Trophoblast cell (in vitro differentiated cells and primary cell): ENCODE results near the gene KCNMA1.
A peak's percentile ranks its signal among the peaks of the same experiment; 100 is the strongest.

Source experiments
- DNase-seq, 2 donors: peaks; one replicate each; pipeline ENCODE4 v3.0.0-alpha.2; 2016
- H2AFZ ChIP-seq: 2 replicates; pipeline ENCODE4 v1.6.1; 2013; ENCODE audit warnings: low read length, moderate library complexity, mild to moderate bottlenecking; ENCODE audit not compliant: insufficient read depth, poor library complexity
- H2AK5ac ChIP-seq: 2 replicates; pipeline ENCODE4 v1.6.1; 2013; ENCODE audit warnings: mild to moderate bottlenecking, low read length
- H2BK120ac ChIP-seq: 2 replicates; pipeline ENCODE4 v1.6.1; 2013; ENCODE audit warnings: low read length, mild to moderate bottlenecking, moderate library complexity; ENCODE audit not compliant: insufficient read depth, poor library complexity
- H2BK12ac ChIP-seq: 2 replicates; pipeline ENCODE4 v1.6.1; 2013; ENCODE audit warnings: mild to moderate bottlenecking, low read length, moderate library complexity
- H2BK5ac ChIP-seq: 2 replicates; pipeline ENCODE4 v1.6.1; 2013; ENCODE audit warnings: low read length, low read depth, moderate library complexity, mild to moderate bottlenecking; ENCODE audit not compliant: poor library complexity
- H3K14ac ChIP-seq: 2 replicates; pipeline ENCODE4 v1.6.1; 2013; ENCODE audit warnings: mild to moderate bottlenecking, low read length
- H3K18ac ChIP-seq: 2 replicates; pipeline ENCODE4 v1.6.1; 2013; ENCODE audit warnings: mild to moderate bottlenecking, low read length
- H3K23ac ChIP-seq: 2 replicates; pipeline ENCODE4 v1.6.1; 2013; ENCODE audit warnings: low read length
- H3K27ac ChIP-seq: 2 replicates; pipeline ENCODE4 v1.5.1; 2013; ENCODE audit warnings: low read depth, mild to moderate bottlenecking, inconsistent platforms, low read length, moderate library complexity
- H3K27me3 ChIP-seq: 2 replicates; pipeline ENCODE4 v1.6.1; 2013; ENCODE audit warnings: inconsistent platforms, mild to moderate bottlenecking, low read length, moderate library complexity; ENCODE audit not compliant: insufficient read depth
- H3K36me3 ChIP-seq, 2 experiments: 1 replicate in 1 of 2; 2 replicates in 1 of 2; pipeline ENCODE4 v1.6.1; 2013; ENCODE audit warnings: low read length in 2 of 2, mild to moderate bottlenecking in 2 of 2, moderate library complexity in 1 of 2; ENCODE audit not compliant: insufficient read depth in 2 of 2, control insufficient read depth in 1 of 2
- H3K4ac ChIP-seq: 2 replicates; pipeline ENCODE4 v1.6.1; 2013; ENCODE audit warnings: low read depth, mild to moderate bottlenecking, low read length, moderate library complexity
- H3K4me1 ChIP-seq, 2 experiments: 1 replicate in 1 of 2; 2 replicates in 1 of 2; pipeline ENCODE4 v1.6.1; 2013; ENCODE audit warnings: low read length in 2 of 2, mild to moderate bottlenecking in 2 of 2, moderate library complexity in 1 of 2; ENCODE audit not compliant: insufficient read depth in 2 of 2, control insufficient read depth in 1 of 2
- H3K4me2 ChIP-seq: 2 replicates; pipeline ENCODE4 v1.6.1; 2013; ENCODE audit warnings: inconsistent platforms, mild to moderate bottlenecking, low read length, moderate library complexity
- H3K4me3 ChIP-seq: 2 replicates; pipeline ENCODE4 v1.5.1; 2013; ENCODE audit warnings: mild to moderate bottlenecking, low read depth, low read length, inconsistent platforms
- H3K79me1 ChIP-seq: one replicate; pipeline ENCODE4 v1.6.1; 2013; ENCODE audit warnings: low read length
- H3K79me2 ChIP-seq: 2 replicates; pipeline ENCODE4 v1.6.1; 2013; ENCODE audit warnings: low read length, mild to moderate bottlenecking; ENCODE audit not compliant: control insufficient read depth, insufficient read depth, poor library complexity
- H3K9ac ChIP-seq: 2 replicates; pipeline ENCODE4 v1.6.1; 2013; ENCODE audit warnings: mild to moderate bottlenecking, low read length
- H3K9me3 ChIP-seq: 2 replicates; pipeline ENCODE4 v1.6.1; 2013; ENCODE audit warnings: low read depth, mild to moderate bottlenecking, control low read depth, inconsistent platforms, low read length; ENCODE audit not compliant: insufficient read depth
- H4K12ac ChIP-seq: 2 replicates; pipeline ENCODE4 v1.6.1; 2013; ENCODE audit warnings: low read depth, mild to moderate bottlenecking, low read length, moderate library complexity
- H4K8ac ChIP-seq: 2 replicates; pipeline ENCODE4 v1.6.1; 2013; ENCODE audit warnings: low read depth, mild to moderate bottlenecking, low read length, moderate library complexity
- H4K91ac ChIP-seq: one replicate; pipeline ENCODE4 v1.6.1; 2013; ENCODE audit warnings: low read depth, mild to moderate bottlenecking, low read length, moderate library complexity
- WGBS: extraction: QIAGEN DNeasy Blood & Tissue Kit; methylation state at CpG from one replicate; pipeline ENCODE4 v1.1.7; 2013; ENCODE audit warnings: missing lambda C conversion rate; ENCODE audit not compliant: insufficient read length, insufficient coverage; ENCODE audit errors: extremely low coverage; 5-methylcytosine and 5-hydroxymethylcytosine counted together

The KCNMA1 gene

GRCh38 chr10:77457266-77457665 lies 180.3 kb downstream of the KCNMA1 start:
- peak overlapping the region; percentile 22 for H2BK5ac ChIP-seq
- H3K4ac ChIP-seq = no peak overlapping the region
- H3K18ac ChIP-seq = no peak overlapping the region
- H2AK5ac ChIP-seq = no peak overlapping the region
- H3K4me2 ChIP-seq = no peak overlapping the region
- H3K14ac ChIP-seq = peak overlapping the region; percentile 7
- peaks cover 40% of the 10 kb centered on the region for H3K79me1 ChIP-seq
- DNase-seq = no peak
- H4K91ac ChIP-seq = peak overlapping the region; percentile 57
- peaks cover 0 to 3% of the 10 kb centered on the region in 2 experiments for H3K36me3 ChIP-seq
- no peak overlapping the region for H3K27ac ChIP-seq
- H4K8ac ChIP-seq = peak overlapping the region; percentile 11
- H2AFZ ChIP-seq = no peak overlapping the region
- H3K4me1 ChIP-seq = peaks cover 37 to 53% of the 10 kb centered on the region in 2 experiments
- WGBS = no CpG with 5 or more reads among the region's 1 CpG
- peaks cover 2% of the 10 kb centered on the region for H3K79me2 ChIP-seq
- no peaks in the 10 kb centered on the region for H3K27me3 ChIP-seq
- peak overlapping the region; percentile 36 for H2BK120ac ChIP-seq
- H3K4me3 ChIP-seq = no peak overlapping the region
- H3K23ac ChIP-seq = no peak overlapping the region
- no peaks in the 10 kb centered on the region for H3K9me3 ChIP-seq
- no peak overlapping the region for H4K12ac ChIP-seq
- no peak overlapping the region for H3K9ac ChIP-seq
- H2BK12ac ChIP-seq = peak overlapping the region; percentile 55

- H3K27me3 ChIP-seq = no peaks in the 10 kb centered on the region
- WGBS = no CpG with 5 or more reads among the region's 5 CpGs
- H3K27ac ChIP-seq = no peak overlapping the region
Observed at GRCh38 chr10:77456414-77456813, 181.2 kb downstream of the KCNMA1 start.

GRCh38 chr10:77455561-77455960 lies 182.0 kb downstream of the KCNMA1 start:
- no peak overlapping the region for H3K23ac ChIP-seq
- H3K14ac ChIP-seq = no peak overlapping the region
- no peak overlapping the region for H2BK120ac ChIP-seq
- no peak overlapping the region for H3K4me3 ChIP-seq
- peaks cover 2% of the 10 kb centered on the region for H3K79me2 ChIP-seq
- no peak overlapping the region for H2BK5ac ChIP-seq
- no peaks in the 10 kb centered on the region for H3K27me3 ChIP-seq
- H4K8ac ChIP-seq = no peak overlapping the region
- no peak overlapping the region for H3K9ac ChIP-seq
- H3K9me3 ChIP-seq = no peaks in the 10 kb centered on the region
- no peak overlapping the region for H3K18ac ChIP-seq
- peaks cover 34 to 49% of the 10 kb centered on the region in 2 experiments for H3K4me1 ChIP-seq
- DNase-seq = no peak
- no peak overlapping the region for H2AFZ ChIP-seq
- H2BK12ac ChIP-seq = no peak overlapping the region
- H3K27ac ChIP-seq = no peak overlapping the region
- no peak overlapping the region for H3K4me2 ChIP-seq
- H4K91ac ChIP-seq = peak overlapping the region; percentile 62
- no peak overlapping the region for H2AK5ac ChIP-seq
- no CpG with 5 or more reads among the region's 2 CpGs for WGBS
- no peak overlapping the region for H3K4ac ChIP-seq
- peaks cover 0 to 3% of the 10 kb centered on the region in 2 experiments for H3K36me3 ChIP-seq
- no peak overlapping the region for H4K12ac ChIP-seq
- peaks cover 38% of the 10 kb centered on the region for H3K79me1 ChIP-seq

More at GRCh38 chr10:77456414-77456813, 181.2 kb downstream of the KCNMA1 start:
- H3K79me1 ChIP-seq = peaks cover 39% of the 10 kb centered on the region
- H3K23ac ChIP-seq = no peak overlapping the region
- peak overlapping the region; percentile 25 for H2BK120ac ChIP-seq
- H3K4me3 ChIP-seq = no peak overlapping the region
- peak overlapping the region; percentile 13 for H3K4ac ChIP-seq
- peaks cover 0 to 3% of the 10 kb centered on the region in 2 experiments for H3K36me3 ChIP-seq
- H4K12ac ChIP-seq = no peak overlapping the region
- H2BK5ac ChIP-seq = no peak overlapping the region
- H3K4me1 ChIP-seq = peaks cover 38 to 50% of the 10 kb centered on the region in 2 experiments
- H2BK12ac ChIP-seq = peak overlapping the region; percentile 73
- peak overlapping the region; percentile 46 for H4K91ac ChIP-seq
- H2AFZ ChIP-seq = no peak overlapping the region
- no peak overlapping the region for H3K9ac ChIP-seq
- no peaks in the 10 kb centered on the region for H3K9me3 ChIP-seq
- no peak overlapping the region for H4K8ac ChIP-seq
- no peak for DNase-seq
- H3K14ac ChIP-seq = peak overlapping the region; percentile 18
- peaks cover 3% of the 10 kb centered on the region for H3K79me2 ChIP-seq
- H3K18ac ChIP-seq = peak overlapping the region; percentile 28
- peak overlapping the region; percentile 31 for H2AK5ac ChIP-seq
- H3K4me2 ChIP-seq = no peak overlapping the region

- Histone ChIP-seq H2BK120ac (peak overlapping the region; percentile 86), H3K4me2 (no peak overlapping the region), H3K27me3 (no peaks in the 10 kb centered on the region), H3K23ac (no peak overlapping the region), H3K14ac (no peak overlapping the region), H3K4me1 (peaks cover 24 to 31% of the 10 kb centered on the region in 2 experiments), H3K9me3 (no peaks in the 10 kb centered on the region), H4K12ac (no peak overlapping the region), H2BK12ac (peak overlapping the region; percentile 55), H3K4ac (peak overlapping the region; percentile 24), H2BK5ac (peak overlapping the region; percentile 33), H3K36me3 (peaks cover 0 to 3% of the 10 kb centered on the region in 2 experiments), H3K9ac (no peak overlapping the region), H4K8ac (peak overlapping the region; percentile 3), H3K18ac (no peak overlapping the region), H2AK5ac (peak overlapping the region; percentile 3), H4K91ac (peak overlapping the region; percentile 82), H3K79me2 (peaks cover 2% of the 10 kb centered on the region), H3K4me3 (no peak overlapping the region), H3K27ac (peak overlapping the region; percentile 2), H2AFZ (no peak overlapping the region), H3K79me1 (peaks cover 21% of the 10 kb centered on the region)
- peak; percentile 72 to 86 for DNase-seq
- no CpG with 5 or more reads among the region's 4 CpGs for WGBS
Observed at GRCh38 chr10:77452952-77453564, 184.6 kb downstream of the KCNMA1 start.
